ENCODE measurements around the gene MCOLN2.

DNA sequence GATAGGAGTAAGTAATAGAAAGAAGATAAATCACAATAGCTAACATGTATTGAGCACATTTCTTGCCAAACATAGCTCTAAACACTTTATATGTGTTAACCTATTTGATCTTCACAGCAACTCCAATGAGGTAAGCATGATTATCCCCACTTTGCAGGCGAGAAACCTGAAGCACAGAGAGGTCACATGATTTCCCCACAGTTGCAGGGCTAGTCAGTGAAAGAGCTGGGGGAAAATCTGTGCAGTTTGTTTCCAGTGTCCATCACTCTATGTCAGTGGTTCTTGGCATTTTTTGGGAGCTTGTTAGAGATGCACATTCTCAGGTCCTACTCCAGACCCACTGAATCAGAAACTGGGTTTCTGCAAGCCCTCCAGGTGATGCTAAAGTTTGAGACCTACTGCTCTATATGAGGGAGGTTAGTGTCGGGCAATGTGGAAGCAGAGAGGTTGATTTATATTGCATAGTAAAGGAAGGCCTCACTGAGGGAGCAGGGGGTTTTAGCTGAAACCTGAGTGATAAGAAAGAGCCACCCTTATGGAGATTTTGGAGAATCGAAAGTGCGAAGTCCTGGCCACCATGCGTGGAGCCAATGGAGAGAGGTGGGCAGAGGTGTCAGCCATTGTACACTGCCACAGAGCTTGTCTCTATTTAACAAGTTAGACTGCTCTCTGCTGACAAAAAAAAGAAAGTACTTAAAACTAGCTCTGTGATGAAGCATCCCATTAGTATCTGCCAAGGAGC is 30.5 kb upstream of the MCOLN2 start:
- TF ChIP-seq POLR2AphosphoS5 (IDR thresholded peaks at IDR 0.05; ENCODE audit: low read depth) (no peak), CTCF (IDR thresholded peaks at IDR 0.05; ENCODE audit: insufficient read depth, low read length) (no peak), SPI1 (IDR thresholded peaks at IDR 0.05; ENCODE audit: borderline replicate concordance, low read depth) (no peak)
